ENCODE data around the gene USP37. TPM values are rescaled to one million over a fixed set of nuclear protein-coding genes. Genes with fewer than 3 reads are reported as not detected.

The USP37 gene
- polyA plus RNA-seq, 1 donor: 9.0 TPM

GRCh38 chr2:218577482-218578220 is 9.5 kb upstream of the USP37 start:
- no peaks in the 10 kb centered on the region for H3K27me3 ChIP-seq (ENCODE audit: control insufficient read depth, insufficient read depth, low read length)
- peaks cover 25% of the 10 kb centered on the region for H3K36me3 ChIP-seq (ENCODE audit: control insufficient read depth, insufficient read depth, low read length)
- DNase-seq: no peak
- H3K4me3 ChIP-seq (ENCODE audit: low read length): no peak overlapping the region
- no CpG with 5 or more reads among the region's 3 CpGs for WGBS (ENCODE audit: insufficient coverage, low lambda C conversion rate)
- H3K27ac ChIP-seq (ENCODE audit: low read length): no peak overlapping the region
- no peaks in the 10 kb centered on the region for H3K4me1 ChIP-seq (ENCODE audit: control insufficient read depth, insufficient read depth, low read length)
- H3K9me3 ChIP-seq (ENCODE audit: control insufficient read depth, low read depth, low read length): no peaks in the 10 kb centered on the region

- Histone ChIP-seq H3K9me3 (ENCODE audit: control insufficient read depth, low read depth, low read length) (no peaks in the 10 kb centered on the region), H3K4me3 (ENCODE audit: low read length) (no peak overlapping the region), H3K27ac (ENCODE audit: low read length) (no peak overlapping the region), H3K27me3 (ENCODE audit: control insufficient read depth, insufficient read depth, low read length) (no peaks in the 10 kb centered on the region), H3K4me1 (ENCODE audit: control insufficient read depth, insufficient read depth, low read length) (no peaks in the 10 kb centered on the region), H3K36me3 (ENCODE audit: control insufficient read depth, insufficient read depth, low read length) (peaks cover 24% of the 10 kb centered on the region)
- WGBS (ENCODE audit: insufficient coverage, low lambda C conversion rate): no CpG with 5 or more reads among the region's 4 CpGs
- DNase-seq: no peak
These were observed 8.7 kb upstream of the USP37 start for GRCh38 chr2:218576854-218577253.

- Histone ChIP-seq H3K36me3 (ENCODE audit: control insufficient read depth, insufficient read depth, low read length) (peaks cover 16% of the 10 kb centered on the region), H3K27me3 (ENCODE audit: control insufficient read depth, insufficient read depth, low read length) (no peaks in the 10 kb centered on the region), H3K4me3 (ENCODE audit: low read length) (no peak overlapping the region), H3K9me3 (ENCODE audit: control insufficient read depth, low read depth, low read length) (no peaks in the 10 kb centered on the region), H3K27ac (ENCODE audit: low read length) (no peak overlapping the region), H3K4me1 (ENCODE audit: control insufficient read depth, insufficient read depth, low read length) (peaks cover 14% of the 10 kb centered on the region)
- no peak for DNase-seq
- WGBS (ENCODE audit: insufficient coverage, low lambda C conversion rate): 43% methylated on average over 1 of the region's 6 CpGs
These were observed 2.7 kb upstream of the USP37 start for GRCh38 chr2:218570850-218571249.

GRCh38 chr2:218569661-218570500 is 1.7 kb upstream of the USP37 start:
- DNase-seq: peak; percentile 32 to 71
- Histone ChIP-seq H3K9me3 (ENCODE audit: control insufficient read depth, low read depth, low read length) (no peaks in the 10 kb centered on the region), H3K27me3 (ENCODE audit: control insufficient read depth, insufficient read depth, low read length) (no peaks in the 10 kb centered on the region), H3K4me1 (ENCODE audit: control insufficient read depth, insufficient read depth, low read length) (peaks cover 14% of the 10 kb centered on the region), H3K27ac (ENCODE audit: low read length) (peak overlapping the region; percentile 91), H3K36me3 (ENCODE audit: control insufficient read depth, insufficient read depth, low read length) (peaks cover 18% of the 10 kb centered on the region), H3K4me3 (ENCODE audit: low read length) (peak overlapping the region; percentile 79)
- 17% methylated on average over 2 of the region's 10 CpGs for WGBS (ENCODE audit: insufficient coverage, low lambda C conversion rate)

GRCh38 chr2:218569038-218569431 is 884 bp upstream of the USP37 start:
- Histone ChIP-seq H3K4me3 (ENCODE audit: low read length) (peak overlapping the region; percentile 79), H3K27ac (ENCODE audit: low read length) (peak overlapping the region; percentile 91), H3K4me1 (ENCODE audit: control insufficient read depth, insufficient read depth, low read length) (peaks cover 14% of the 10 kb centered on the region), H3K36me3 (ENCODE audit: control insufficient read depth, insufficient read depth, low read length) (peaks cover 14% of the 10 kb centered on the region), H3K9me3 (ENCODE audit: control insufficient read depth, low read depth, low read length) (no peaks in the 10 kb centered on the region), H3K27me3 (ENCODE audit: control insufficient read depth, insufficient read depth, low read length) (no peaks in the 10 kb centered on the region)
- no CpG with 5 or more reads among the region's 31 CpGs for WGBS (ENCODE audit: insufficient coverage, low lambda C conversion rate)
- peak; percentile 52 to 70 for DNase-seq

- DNase-seq: no peak
- WGBS (ENCODE audit: insufficient coverage, low lambda C conversion rate): no CpG with 5 or more reads among the region's 19 CpGs
These were observed 358 bp downstream of the USP37 start for GRCh38 chr2:218567797-218568189.

GRCh38 chr2:218566296-218566695 is 1.9 kb downstream of the USP37 start:
- peaks cover 9% of the 10 kb centered on the region for H3K36me3 ChIP-seq (ENCODE audit: control insufficient read depth, insufficient read depth, low read length)
- no peaks in the 10 kb centered on the region for H3K27me3 ChIP-seq (ENCODE audit: control insufficient read depth, insufficient read depth, low read length)
- no peak for DNase-seq
- no peak overlapping the region for H3K4me3 ChIP-seq (ENCODE audit: low read length)
- H3K9me3 ChIP-seq (ENCODE audit: control insufficient read depth, low read depth, low read length): no peaks in the 10 kb centered on the region
- peaks cover 14% of the 10 kb centered on the region for H3K4me1 ChIP-seq (ENCODE audit: control insufficient read depth, insufficient read depth, low read length)
- H3K27ac ChIP-seq (ENCODE audit: low read length): no peak overlapping the region
- 88% methylated on average over 1 of the region's 1 CpG for WGBS (ENCODE audit: insufficient coverage, low lambda C conversion rate)

More at GRCh38 chr2:218567797-218568189, 358 bp downstream of the USP37 start:
- H3K4me1 ChIP-seq (ENCODE audit: control insufficient read depth, insufficient read depth, low read length): peaks cover 14% of the 10 kb centered on the region
- H3K36me3 ChIP-seq (ENCODE audit: control insufficient read depth, insufficient read depth, low read length): peaks cover 11% of the 10 kb centered on the region
- no peaks in the 10 kb centered on the region for H3K9me3 ChIP-seq (ENCODE audit: control insufficient read depth, low read depth, low read length)
- no peaks in the 10 kb centered on the region for H3K27me3 ChIP-seq (ENCODE audit: control insufficient read depth, insufficient read depth, low read length)
- H3K27ac ChIP-seq (ENCODE audit: low read length): peak overlapping the region; percentile 89
- peak overlapping the region; percentile 81 for H3K4me3 ChIP-seq (ENCODE audit: low read length)

GRCh38 chr2:218564056-218564455 is 4.1 kb downstream of the USP37 start:
- DNase-seq: no peak
- Histone ChIP-seq H3K27ac (ENCODE audit: low read length) (no peak overlapping the region), H3K27me3 (ENCODE audit: control insufficient read depth, insufficient read depth, low read length) (no peaks in the 10 kb centered on the region), H3K36me3 (ENCODE audit: control insufficient read depth, insufficient read depth, low read length) (peaks cover 20% of the 10 kb centered on the region), H3K4me1 (ENCODE audit: control insufficient read depth, insufficient read depth, low read length) (peaks cover 8% of the 10 kb centered on the region), H3K4me3 (ENCODE audit: low read length) (no peak overlapping the region), H3K9me3 (ENCODE audit: control insufficient read depth, low read depth, low read length) (no peaks in the 10 kb centered on the region)
- no CpG with 5 or more reads among the region's 1 CpG for WGBS (ENCODE audit: insufficient coverage, low lambda C conversion rate)

- Histone ChIP-seq H3K9me3 (ENCODE audit: control insufficient read depth, low read depth, low read length) (no peaks in the 10 kb centered on the region), H3K4me1 (ENCODE audit: control insufficient read depth, insufficient read depth, low read length) (no peaks in the 10 kb centered on the region), H3K4me3 (ENCODE audit: low read length) (no peak overlapping the region), H3K27me3 (ENCODE audit: control insufficient read depth, insufficient read depth, low read length) (no peaks in the 10 kb centered on the region), H3K27ac (ENCODE audit: low read length) (no peak overlapping the region), H3K36me3 (ENCODE audit: control insufficient read depth, insufficient read depth, low read length) (peaks cover 34% of the 10 kb centered on the region)
- 80% methylated on average over 1 of the region's 3 CpGs for WGBS (ENCODE audit: insufficient coverage, low lambda C conversion rate)
- DNase-seq: no peak
These were observed 9.2 kb downstream of the USP37 start for GRCh38 chr2:218558986-218559385.

- 89% methylated on average over 1 of the region's 2 CpGs for WGBS (ENCODE audit: insufficient coverage, low lambda C conversion rate)
- H3K27me3 ChIP-seq (ENCODE audit: control insufficient read depth, insufficient read depth, low read length): no peaks in the 10 kb centered on the region
- peaks cover 37% of the 10 kb centered on the region for H3K36me3 ChIP-seq (ENCODE audit: control insufficient read depth, insufficient read depth, low read length)
- H3K27ac ChIP-seq (ENCODE audit: low read length): no peak overlapping the region
- H3K4me3 ChIP-seq (ENCODE audit: low read length): no peak overlapping the region
- H3K9me3 ChIP-seq (ENCODE audit: control insufficient read depth, low read depth, low read length): no peaks in the 10 kb centered on the region
- H3K4me1 ChIP-seq (ENCODE audit: control insufficient read depth, insufficient read depth, low read length): no peaks in the 10 kb centered on the region
- DNase-seq: no peak
These were observed 10.2 kb downstream of the USP37 start for GRCh38 chr2:218557941-218558340.

Measured in large intestine (tissue), 3 donors.